ENCODE results near the gene SPACA4. TPM values are rescaled to one million over a fixed set of nuclear protein-coding genes. Genes with fewer than 3 reads are reported as not detected.
A peak's percentile ranks its signal among the peaks of the same experiment; 100 is the strongest.

Gene SPACA4
- total and polyA plus RNA-seq, 4 donors, result not detected

DNA sequence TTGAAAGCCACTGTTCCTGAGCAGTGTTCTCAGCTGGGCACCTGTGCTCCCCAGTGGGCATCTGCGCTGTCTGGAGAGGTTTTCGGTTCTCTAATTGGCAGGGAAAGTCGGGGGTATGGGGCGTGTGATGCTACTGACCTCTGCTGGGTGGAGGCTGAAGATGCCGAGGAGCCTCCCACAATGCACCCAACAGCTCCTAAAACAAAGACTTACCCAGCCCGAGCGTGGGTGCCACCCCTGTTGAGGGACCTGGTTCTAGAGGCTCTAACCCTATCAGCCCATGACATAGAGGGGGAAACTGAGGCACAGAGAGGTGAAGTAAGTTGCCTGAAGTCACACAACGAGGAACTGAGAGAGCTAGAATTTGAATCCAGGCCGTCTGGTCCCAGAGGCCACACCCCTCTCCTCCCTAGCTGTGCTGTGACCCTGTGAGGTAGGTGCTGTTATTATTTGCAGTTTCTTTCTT lies 2.3 kb downstream of the SPACA4 start:
- no peak for DNase-seq (ENCODE audit: low spot score)
- no peaks in the 10 kb centered on the region for H3K36me3 ChIP-seq (ENCODE audit: control insufficient read depth in 4 of 4, insufficient read depth in 3 of 4, low read depth in 1 of 4, low read length in 3 of 4)
- no peaks in the 10 kb centered on the region for H3K27me3 ChIP-seq (ENCODE audit: control insufficient read depth in 4 of 4, insufficient read depth in 4 of 4, low read length in 3 of 4)
- peaks cover 0 to 5% (median under 1%) of the 10 kb centered on the region in 4 donors for H3K4me1 ChIP-seq (ENCODE audit: control insufficient read depth in 4 of 4, insufficient read depth in 4 of 4, low read length in 3 of 4)
- TF ChIP-seq, protein P1, sequence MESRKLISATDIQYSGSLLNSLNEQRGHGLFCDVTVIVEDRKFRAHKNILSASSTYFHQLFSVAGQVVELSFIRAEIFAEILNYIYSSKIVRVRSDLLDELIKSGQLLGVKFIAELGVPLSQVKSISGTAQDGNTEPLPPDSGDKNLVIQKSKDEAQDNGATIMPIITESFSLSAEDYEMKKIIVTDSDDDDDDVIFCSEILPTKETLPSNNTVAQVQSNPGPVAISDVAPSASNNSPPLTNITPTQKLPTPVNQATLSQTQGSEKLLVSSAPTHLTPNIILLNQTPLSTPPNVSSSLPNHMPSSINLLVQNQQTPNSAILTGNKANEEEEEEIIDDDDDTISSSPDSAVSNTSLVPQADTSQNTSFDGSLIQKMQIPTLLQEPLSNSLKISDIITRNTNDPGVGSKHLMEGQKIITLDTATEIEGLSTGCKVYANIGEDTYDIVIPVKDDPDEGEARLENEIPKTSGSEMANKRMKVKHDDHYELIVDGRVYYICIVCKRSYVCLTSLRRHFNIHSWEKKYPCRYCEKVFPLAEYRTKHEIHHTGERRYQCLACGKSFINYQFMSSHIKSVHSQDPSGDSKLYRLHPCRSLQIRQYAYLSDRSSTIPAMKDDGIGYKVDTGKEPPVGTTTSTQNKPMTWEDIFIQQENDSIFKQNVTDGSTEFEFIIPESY (IDR thresholded peaks at IDR 0.05), result no peak
- TF ChIP-seq YY1 (IDR thresholded peaks at IDR 0.05), result no peak
- TF ChIP-seq RAD21 (IDR thresholded peaks at IDR 0.05), result peak; percentile 51 to 54
- TF ChIP-seq, protein P2, sequence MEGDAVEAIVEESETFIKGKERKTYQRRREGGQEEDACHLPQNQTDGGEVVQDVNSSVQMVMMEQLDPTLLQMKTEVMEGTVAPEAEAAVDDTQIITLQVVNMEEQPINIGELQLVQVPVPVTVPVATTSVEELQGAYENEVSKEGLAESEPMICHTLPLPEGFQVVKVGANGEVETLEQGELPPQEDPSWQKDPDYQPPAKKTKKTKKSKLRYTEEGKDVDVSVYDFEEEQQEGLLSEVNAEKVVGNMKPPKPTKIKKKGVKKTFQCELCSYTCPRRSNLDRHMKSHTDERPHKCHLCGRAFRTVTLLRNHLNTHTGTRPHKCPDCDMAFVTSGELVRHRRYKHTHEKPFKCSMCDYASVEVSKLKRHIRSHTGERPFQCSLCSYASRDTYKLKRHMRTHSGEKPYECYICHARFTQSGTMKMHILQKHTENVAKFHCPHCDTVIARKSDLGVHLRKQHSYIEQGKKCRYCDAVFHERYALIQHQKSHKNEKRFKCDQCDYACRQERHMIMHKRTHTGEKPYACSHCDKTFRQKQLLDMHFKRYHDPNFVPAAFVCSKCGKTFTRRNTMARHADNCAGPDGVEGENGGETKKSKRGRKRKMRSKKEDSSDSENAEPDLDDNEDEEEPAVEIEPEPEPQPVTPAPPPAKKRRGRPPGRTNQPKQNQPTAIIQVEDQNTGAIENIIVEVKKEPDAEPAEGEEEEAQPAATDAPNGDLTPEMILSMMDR (IDR thresholded peaks at IDR 0.05; ENCODE audit: low read depth, low read length, missing input control), result peak; percentile 32
- no peak for TF ChIP-seq SP1 (IDR thresholded peaks at IDR 0.05)
- no peak for TF ChIP-seq EGR1 (IDR thresholded peaks at IDR 0.05; ENCODE audit: low read depth in 2 of 2)
- H3K9me3 ChIP-seq (ENCODE audit: control insufficient read depth in 4 of 4, low read length in 3 of 4), result no peaks in the 10 kb centered on the region
- H3K27ac ChIP-seq (ENCODE audit: low read depth in 1 of 2, low read length in 2 of 2), result no peak overlapping the region
- H3K9ac ChIP-seq (ENCODE audit: low read depth in 1 of 2, low read length in 2 of 2), result no peak overlapping the region
- 47% methylated on average over 9 of the region's 9 CpGs for WGBS
- H3K4me3 ChIP-seq (ENCODE audit: low read depth in 1 of 3, low read length in 3 of 3), result no peak overlapping the region

DNA sequence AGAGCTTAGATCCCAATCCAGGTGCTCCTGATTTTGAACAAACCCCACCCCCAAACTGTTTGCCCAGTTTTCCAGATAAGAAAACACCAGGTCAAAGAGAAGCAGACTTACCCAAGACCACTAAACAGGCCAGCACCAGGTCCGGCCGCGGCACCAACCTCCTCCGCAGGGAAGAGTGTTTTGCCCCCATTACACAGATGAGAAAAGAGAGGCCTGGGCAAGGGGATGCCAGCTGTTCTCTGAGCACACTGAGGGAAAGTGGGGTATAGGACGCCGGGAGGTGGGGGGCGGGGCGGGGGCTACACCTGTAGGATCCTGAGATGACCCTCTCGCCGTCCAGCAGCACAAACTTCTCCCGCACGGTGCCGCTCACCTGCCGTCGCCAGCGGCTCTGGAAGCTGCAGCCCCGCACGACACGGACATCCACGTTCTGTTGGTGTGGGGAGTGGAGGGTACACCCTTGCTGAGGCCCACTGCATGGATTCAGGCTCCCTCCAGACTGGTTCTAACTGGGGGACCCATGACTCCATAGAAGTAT lies 3.1 kb downstream of the SPACA4 start:
- Histone ChIP-seq H3K4me3 (ENCODE audit: low read depth in 1 of 3, low read length in 3 of 3) (no peak overlapping the region), H3K27me3 (ENCODE audit: control insufficient read depth in 4 of 4, insufficient read depth in 4 of 4, low read length in 3 of 4) (no peaks in the 10 kb centered on the region), H3K9me3 (ENCODE audit: control insufficient read depth in 4 of 4, low read length in 3 of 4) (no peaks in the 10 kb centered on the region), H3K27ac (ENCODE audit: low read depth in 1 of 2, low read length in 2 of 2) (no peak overlapping the region), H3K9ac (ENCODE audit: low read depth in 1 of 2, low read length in 2 of 2) (no peak overlapping the region), H3K36me3 (ENCODE audit: control insufficient read depth in 4 of 4, insufficient read depth in 3 of 4, low read depth in 1 of 4, low read length in 3 of 4) (peaks cover 0 to under 1% (median 0%) of the 10 kb centered on the region in 4 donors), H3K4me1 (ENCODE audit: control insufficient read depth in 4 of 4, insufficient read depth in 4 of 4, low read length in 3 of 4) (peaks cover 0 to 8% (median 4%) of the 10 kb centered on the region in 4 donors)
- WGBS, result 96% methylated on average over 20 of the region's 20 CpGs
- no peak for TF ChIP-seq NR2F2 (IDR thresholded peaks at IDR 0.05)
- no peak for TF ChIP-seq JUND (IDR thresholded peaks at IDR 0.05)
- TF ChIP-seq YY1 (IDR thresholded peaks at IDR 0.05), result no peak
- no peak for TF ChIP-seq FOXA2 (IDR thresholded peaks at IDR 0.05)
- no peak for TF ChIP-seq SP1 (IDR thresholded peaks at IDR 0.05)
- no peak for TF ChIP-seq RXRA (IDR thresholded peaks at IDR 0.05)
- TF ChIP-seq TAF1 (conservative IDR thresholded peaks at IDR 0.05), result no peak
- TF ChIP-seq, protein P3, sequence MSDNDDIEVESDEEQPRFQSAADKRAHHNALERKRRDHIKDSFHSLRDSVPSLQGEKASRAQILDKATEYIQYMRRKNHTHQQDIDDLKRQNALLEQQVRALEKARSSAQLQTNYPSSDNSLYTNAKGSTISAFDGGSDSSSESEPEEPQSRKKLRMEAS (IDR thresholded peaks at IDR 0.05), result no peak
- TF ChIP-seq, protein P4, sequence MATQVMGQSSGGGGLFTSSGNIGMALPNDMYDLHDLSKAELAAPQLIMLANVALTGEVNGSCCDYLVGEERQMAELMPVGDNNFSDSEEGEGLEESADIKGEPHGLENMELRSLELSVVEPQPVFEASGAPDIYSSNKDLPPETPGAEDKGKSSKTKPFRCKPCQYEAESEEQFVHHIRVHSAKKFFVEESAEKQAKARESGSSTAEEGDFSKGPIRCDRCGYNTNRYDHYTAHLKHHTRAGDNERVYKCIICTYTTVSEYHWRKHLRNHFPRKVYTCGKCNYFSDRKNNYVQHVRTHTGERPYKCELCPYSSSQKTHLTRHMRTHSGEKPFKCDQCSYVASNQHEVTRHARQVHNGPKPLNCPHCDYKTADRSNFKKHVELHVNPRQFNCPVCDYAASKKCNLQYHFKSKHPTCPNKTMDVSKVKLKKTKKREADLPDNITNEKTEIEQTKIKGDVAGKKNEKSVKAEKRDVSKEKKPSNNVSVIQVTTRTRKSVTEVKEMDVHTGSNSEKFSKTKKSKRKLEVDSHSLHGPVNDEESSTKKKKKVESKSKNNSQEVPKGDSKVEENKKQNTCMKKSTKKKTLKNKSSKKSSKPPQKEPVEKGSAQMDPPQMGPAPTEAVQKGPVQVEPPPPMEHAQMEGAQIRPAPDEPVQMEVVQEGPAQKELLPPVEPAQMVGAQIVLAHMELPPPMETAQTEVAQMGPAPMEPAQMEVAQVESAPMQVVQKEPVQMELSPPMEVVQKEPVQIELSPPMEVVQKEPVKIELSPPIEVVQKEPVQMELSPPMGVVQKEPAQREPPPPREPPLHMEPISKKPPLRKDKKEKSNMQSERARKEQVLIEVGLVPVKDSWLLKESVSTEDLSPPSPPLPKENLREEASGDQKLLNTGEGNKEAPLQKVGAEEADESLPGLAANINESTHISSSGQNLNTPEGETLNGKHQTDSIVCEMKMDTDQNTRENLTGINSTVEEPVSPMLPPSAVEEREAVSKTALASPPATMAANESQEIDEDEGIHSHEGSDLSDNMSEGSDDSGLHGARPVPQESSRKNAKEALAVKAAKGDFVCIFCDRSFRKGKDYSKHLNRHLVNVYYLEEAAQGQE (IDR thresholded peaks at IDR 0.05), result no peak
- TF ChIP-seq EGR1 (IDR thresholded peaks at IDR 0.05; ENCODE audit: low read depth in 2 of 2), result no peak
- TF ChIP-seq, protein P2 (IDR thresholded peaks at IDR 0.05; ENCODE audit: low read depth, low read length, missing input control), result no peak
- TF ChIP-seq, protein P5, sequence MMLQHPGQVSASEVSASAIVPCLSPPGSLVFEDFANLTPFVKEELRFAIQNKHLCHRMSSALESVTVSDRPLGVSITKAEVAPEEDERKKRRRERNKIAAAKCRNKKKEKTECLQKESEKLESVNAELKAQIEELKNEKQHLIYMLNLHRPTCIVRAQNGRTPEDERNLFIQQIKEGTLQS (IDR thresholded peaks at IDR 0.05), result no peak
- no peak for TF ChIP-seq FOXA1 (IDR thresholded peaks at IDR 0.05)
- TF ChIP-seq, protein P1 (IDR thresholded peaks at IDR 0.05), result no peak
- DNase-seq (ENCODE audit: low spot score), result no peak

Measured in liver (tissue), 9 donors.